Smooth muscle cell (in vitro differentiated cells): ENCODE results near the gene LCNL1. TPM values are rescaled to one million over a fixed set of nuclear protein-coding genes. Genes with fewer than 3 reads are reported as not detected.
A peak's percentile ranks its signal among the peaks of the same experiment; 100 is the strongest.
"Not testable (repeated sequence)": the region's sequence is repeated elsewhere in the genome, so short reads cannot be mapped to it uniquely, and the experiment has no call there.

ENCODE experiments used
- DNase-seq: peaks from one replicate; lab custom pipeline; 2025; ENCODE audit not compliant: unreplicated experiment; lab: John Stamatoyannopoulos, UW
- H2AFZ ChIP-seq: fragments of 200-600 bp; sonication (generic); 2 replicates; pipeline ENCODE4 v1.6.0; 2016; ENCODE audit warnings: antibody characterized with exemption, low read depth, mild to moderate bottlenecking
- H3F3A ChIP-seq: fragments of 200-600 bp; sonication (generic); 2 replicates; pipeline ENCODE4 v1.6.0; 2017; ENCODE audit warnings: antibody characterized with exemption, low read depth
- H3K27ac ChIP-seq: fragments of 200-600 bp; sonication (generic); 2 replicates; pipeline ENCODE4 v1.5.1; 2016; ENCODE audit warnings: low read depth, mild to moderate bottlenecking
- H3K27me3 ChIP-seq: fragments of 200-600 bp; sonication (generic); 2 replicates; pipeline ENCODE4 v1.6.1; 2016; ENCODE audit warnings: low read depth, mild to moderate bottlenecking
- H3K36me3 ChIP-seq: fragments of 200-600 bp; sonication (generic); 2 replicates; pipeline ENCODE4 v1.5.1; 2016; ENCODE audit warnings: low read depth
- H3K4me1 ChIP-seq: fragments of 200-600 bp; sonication (generic); 2 replicates; pipeline ENCODE4 v1.5.1; 2016; ENCODE audit warnings: low read depth
- H3K4me2 ChIP-seq: fragments of 200-600 bp; sonication (generic); 2 replicates; pipeline ENCODE4 v1.6.0; 2016; ENCODE audit warnings: mild to moderate bottlenecking
- H3K4me3 ChIP-seq: fragments of 200-600 bp; sonication (generic); 2 replicates; pipeline ENCODE4 v1.5.1; 2016; ENCODE audit warnings: mild to moderate bottlenecking
- H3K79me2 ChIP-seq: fragments of 200-600 bp; sonication (generic); 2 replicates; pipeline ENCODE4 v1.6.0; 2016; ENCODE audit warnings: low read depth, mild to moderate bottlenecking
- H3K9ac ChIP-seq: fragments of 200-600 bp; sonication (generic); 2 replicates; pipeline ENCODE4 v1.6.0; 2016; ENCODE audit warnings: low read depth
- H3K9me3 ChIP-seq: fragments of 200-600 bp; sonication (generic); replicated peaks from 2 replicates; pipeline ENCODE4 v1.5.1; 2016; ENCODE audit warnings: low read depth
- H4K20me1 ChIP-seq: fragments of 200-600 bp; sonication (generic); 2 replicates; pipeline ENCODE4 v1.6.0; 2016; ENCODE audit warnings: low read depth
- CTCF ChIP-seq: fragments of 200-600 bp; sonication (generic); IDR thresholded peaks from 2 replicates; pipeline ENCODE4 v1.5.1; 2017; ENCODE audit warnings: borderline replicate concordance, mild to moderate bottlenecking, antibody characterized with exemption; ENCODE audit not compliant: insufficient read depth, poor library complexity, severe bottlenecking
- WGBS: methylation state at CpG from one replicate; pipeline ENCODE4 v1.1.7; 2016; ENCODE audit warnings: low lambda C conversion rate; 5-methylcytosine and 5-hydroxymethylcytosine counted together
- polyA plus RNA-seq: library from polyadenylated mRNA; unstranded; fragments of >200 nt; fragmentation: Nextera tagmentation; extraction: Ambion mirVana; gene quantifications from 2 replicates; pipeline ENCODE4 v1.2.1, GENCODE V29; 2016
- total RNA-seq: library from RNA; depleted of rRNA; stranded (reverse); fragments of >200 nt; gene quantifications from 2 replicates; pipeline ENCODE4 v1.2.3, GENCODE V29; 2014

LCNL1 gene
- total and polyA plus RNA-seq, 2 experiments from 2014 or later: 0.89 to 1.1 TPM

- not testable (repeated sequence) for H3K36me3 ChIP-seq, H3K4me1 ChIP-seq, DNase-seq, H3K9ac ChIP-seq, H3K27ac ChIP-seq, H3F3A ChIP-seq, H3K4me3 ChIP-seq, H4K20me1 ChIP-seq, H3K27me3 ChIP-seq, H3K4me2 ChIP-seq, H3K79me2 ChIP-seq, H2AFZ ChIP-seq, H3K9me3 ChIP-seq
- 53% methylated on average over 17 of the region's 17 CpGs for WGBS
- peak; percentile 30 for TF ChIP-seq CTCF
Measured at GRCh38 chr9:137004285-137004684, 21.5 kb downstream of the LCNL1 start.

GRCh38 chr9:137006116-137007003, 23.6 kb downstream of the LCNL1 start:
- Histone ChIP-seq H3K79me2 (no peaks in the 10 kb centered on the region), H3K4me2 (no peak overlapping the region), H3K4me3 (no peak overlapping the region), H3K36me3 (no peaks in the 10 kb centered on the region), H3K9me3 (no peaks in the 10 kb centered on the region), H3K9ac (no peak overlapping the region), H2AFZ (no peak overlapping the region), H4K20me1 (no peaks in the 10 kb centered on the region), H3K4me1 (no peaks in the 10 kb centered on the region), H3K27me3 (no peaks in the 10 kb centered on the region), H3K27ac (no peak overlapping the region), H3F3A (no peaks in the 10 kb centered on the region)
- WGBS: 92% methylated on average over 24 of the region's 24 CpGs
- TF ChIP-seq CTCF: no peak
- no peak for DNase-seq

- no peak overlapping the region for H3K27ac ChIP-seq
- H3K36me3 ChIP-seq: no peaks in the 10 kb centered on the region
- H2AFZ ChIP-seq: no peak overlapping the region
- no peak overlapping the region for H3K9ac ChIP-seq
- no peaks in the 10 kb centered on the region for H4K20me1 ChIP-seq
- H3K79me2 ChIP-seq: no peaks in the 10 kb centered on the region
- H3K9me3 ChIP-seq: no peaks in the 10 kb centered on the region
- H3K4me1 ChIP-seq: no peaks in the 10 kb centered on the region
- H3K27me3 ChIP-seq: no peaks in the 10 kb centered on the region
- no peaks in the 10 kb centered on the region for H3F3A ChIP-seq
- no peak for TF ChIP-seq CTCF
- H3K4me2 ChIP-seq: no peak overlapping the region
- H3K4me3 ChIP-seq: no peak overlapping the region
- no peak for DNase-seq
- 90% methylated on average over 29 of the region's 30 CpGs for WGBS
Measured at GRCh38 chr9:137007108-137007815, 24.5 kb downstream of the LCNL1 start.
